ENCODE measurements around the gene RANBP2. TPM values are rescaled to one million over a fixed set of nuclear protein-coding genes. Genes with fewer than 3 reads are reported as not detected.

RANBP2 gene
- total and polyA plus RNA-seq, 4 donors, result 9.1 to 51.7 (median 22.9) TPM

DNA sequence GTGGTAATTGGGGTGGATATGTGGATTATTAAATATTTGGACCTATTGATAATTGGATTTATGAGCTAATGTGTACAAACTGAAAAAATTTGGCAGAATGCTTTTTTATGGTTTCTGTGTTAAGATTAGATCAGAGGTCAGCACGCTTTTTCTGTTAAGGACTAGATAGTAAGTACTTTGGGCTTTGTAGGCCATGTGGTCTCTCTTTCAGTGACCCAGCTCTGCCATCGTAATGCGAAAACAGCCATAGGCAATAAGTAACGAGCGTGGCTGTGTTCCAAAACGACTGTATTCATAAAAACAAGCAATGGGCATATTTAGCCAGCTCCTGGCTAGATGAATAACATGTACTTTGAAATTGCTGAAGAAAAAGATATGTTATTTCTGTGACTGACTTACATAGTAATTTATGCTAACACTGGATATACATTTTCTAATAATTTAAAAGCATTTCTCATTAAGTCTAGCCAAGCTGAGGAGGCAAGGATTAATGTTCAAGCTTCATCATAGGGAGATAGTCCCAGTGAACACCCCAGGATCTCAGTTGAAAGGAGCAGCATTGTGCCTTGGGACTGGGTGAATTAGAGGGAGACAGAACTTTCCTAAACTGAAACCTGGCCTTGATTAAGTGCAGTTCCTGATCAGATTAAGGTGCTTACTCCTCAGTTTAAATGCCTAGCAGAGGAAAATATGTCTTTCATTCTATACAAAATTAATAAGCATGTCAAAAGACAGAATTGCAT lies 87.3 kb downstream of the RANBP2 start:
- 64% methylated on average over 6 of the region's 6 CpGs for WGBS
- no peaks in the 10 kb centered on the region for H3K27me3 ChIP-seq (ENCODE audit: control insufficient read depth in 4 of 4, insufficient read depth in 4 of 4, low read length in 3 of 4)
- peaks cover 0 to 20% (median 12%) of the 10 kb centered on the region in 4 donors for H3K4me1 ChIP-seq (ENCODE audit: control insufficient read depth in 4 of 4, insufficient read depth in 4 of 4, low read length in 3 of 4)
- peak overlapping the region in 1 of 2 donors; percentile 1 for H3K27ac ChIP-seq (ENCODE audit: low read depth in 1 of 2, low read length in 2 of 2)
- peaks cover 0 to 2% (median 0%) of the 10 kb centered on the region in 4 donors for H3K36me3 ChIP-seq (ENCODE audit: control insufficient read depth in 4 of 4, insufficient read depth in 3 of 4, low read depth in 1 of 4, low read length in 3 of 4)
- no peak for DNase-seq (ENCODE audit: low spot score)
- H3K9ac ChIP-seq (ENCODE audit: low read depth in 1 of 2, low read length in 2 of 2), result no peak overlapping the region
- TF ChIP-seq, protein P1, sequence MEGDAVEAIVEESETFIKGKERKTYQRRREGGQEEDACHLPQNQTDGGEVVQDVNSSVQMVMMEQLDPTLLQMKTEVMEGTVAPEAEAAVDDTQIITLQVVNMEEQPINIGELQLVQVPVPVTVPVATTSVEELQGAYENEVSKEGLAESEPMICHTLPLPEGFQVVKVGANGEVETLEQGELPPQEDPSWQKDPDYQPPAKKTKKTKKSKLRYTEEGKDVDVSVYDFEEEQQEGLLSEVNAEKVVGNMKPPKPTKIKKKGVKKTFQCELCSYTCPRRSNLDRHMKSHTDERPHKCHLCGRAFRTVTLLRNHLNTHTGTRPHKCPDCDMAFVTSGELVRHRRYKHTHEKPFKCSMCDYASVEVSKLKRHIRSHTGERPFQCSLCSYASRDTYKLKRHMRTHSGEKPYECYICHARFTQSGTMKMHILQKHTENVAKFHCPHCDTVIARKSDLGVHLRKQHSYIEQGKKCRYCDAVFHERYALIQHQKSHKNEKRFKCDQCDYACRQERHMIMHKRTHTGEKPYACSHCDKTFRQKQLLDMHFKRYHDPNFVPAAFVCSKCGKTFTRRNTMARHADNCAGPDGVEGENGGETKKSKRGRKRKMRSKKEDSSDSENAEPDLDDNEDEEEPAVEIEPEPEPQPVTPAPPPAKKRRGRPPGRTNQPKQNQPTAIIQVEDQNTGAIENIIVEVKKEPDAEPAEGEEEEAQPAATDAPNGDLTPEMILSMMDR (IDR thresholded peaks at IDR 0.05; ENCODE audit: low read depth, low read length, missing input control), result no peak
- TF ChIP-seq EGR1 (IDR thresholded peaks at IDR 0.05; ENCODE audit: low read depth in 2 of 2) (no peak), FOXA2 (IDR thresholded peaks at IDR 0.05) (no peak), RAD21 (IDR thresholded peaks at IDR 0.05) (no peak), JUND (IDR thresholded peaks at IDR 0.05) (no peak), HNF4A (conservative IDR thresholded peaks at IDR 0.05) (no peak), YY1 (IDR thresholded peaks at IDR 0.05) (no peak), NR2F2 (IDR thresholded peaks at IDR 0.05) (no peak), FOXA1 (IDR thresholded peaks at IDR 0.05) (no peak), SP1 (IDR thresholded peaks at IDR 0.05) (no peak)
- TF ChIP-seq, protein P2, sequence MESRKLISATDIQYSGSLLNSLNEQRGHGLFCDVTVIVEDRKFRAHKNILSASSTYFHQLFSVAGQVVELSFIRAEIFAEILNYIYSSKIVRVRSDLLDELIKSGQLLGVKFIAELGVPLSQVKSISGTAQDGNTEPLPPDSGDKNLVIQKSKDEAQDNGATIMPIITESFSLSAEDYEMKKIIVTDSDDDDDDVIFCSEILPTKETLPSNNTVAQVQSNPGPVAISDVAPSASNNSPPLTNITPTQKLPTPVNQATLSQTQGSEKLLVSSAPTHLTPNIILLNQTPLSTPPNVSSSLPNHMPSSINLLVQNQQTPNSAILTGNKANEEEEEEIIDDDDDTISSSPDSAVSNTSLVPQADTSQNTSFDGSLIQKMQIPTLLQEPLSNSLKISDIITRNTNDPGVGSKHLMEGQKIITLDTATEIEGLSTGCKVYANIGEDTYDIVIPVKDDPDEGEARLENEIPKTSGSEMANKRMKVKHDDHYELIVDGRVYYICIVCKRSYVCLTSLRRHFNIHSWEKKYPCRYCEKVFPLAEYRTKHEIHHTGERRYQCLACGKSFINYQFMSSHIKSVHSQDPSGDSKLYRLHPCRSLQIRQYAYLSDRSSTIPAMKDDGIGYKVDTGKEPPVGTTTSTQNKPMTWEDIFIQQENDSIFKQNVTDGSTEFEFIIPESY (IDR thresholded peaks at IDR 0.05), result no peak
- TF ChIP-seq, protein P3, sequence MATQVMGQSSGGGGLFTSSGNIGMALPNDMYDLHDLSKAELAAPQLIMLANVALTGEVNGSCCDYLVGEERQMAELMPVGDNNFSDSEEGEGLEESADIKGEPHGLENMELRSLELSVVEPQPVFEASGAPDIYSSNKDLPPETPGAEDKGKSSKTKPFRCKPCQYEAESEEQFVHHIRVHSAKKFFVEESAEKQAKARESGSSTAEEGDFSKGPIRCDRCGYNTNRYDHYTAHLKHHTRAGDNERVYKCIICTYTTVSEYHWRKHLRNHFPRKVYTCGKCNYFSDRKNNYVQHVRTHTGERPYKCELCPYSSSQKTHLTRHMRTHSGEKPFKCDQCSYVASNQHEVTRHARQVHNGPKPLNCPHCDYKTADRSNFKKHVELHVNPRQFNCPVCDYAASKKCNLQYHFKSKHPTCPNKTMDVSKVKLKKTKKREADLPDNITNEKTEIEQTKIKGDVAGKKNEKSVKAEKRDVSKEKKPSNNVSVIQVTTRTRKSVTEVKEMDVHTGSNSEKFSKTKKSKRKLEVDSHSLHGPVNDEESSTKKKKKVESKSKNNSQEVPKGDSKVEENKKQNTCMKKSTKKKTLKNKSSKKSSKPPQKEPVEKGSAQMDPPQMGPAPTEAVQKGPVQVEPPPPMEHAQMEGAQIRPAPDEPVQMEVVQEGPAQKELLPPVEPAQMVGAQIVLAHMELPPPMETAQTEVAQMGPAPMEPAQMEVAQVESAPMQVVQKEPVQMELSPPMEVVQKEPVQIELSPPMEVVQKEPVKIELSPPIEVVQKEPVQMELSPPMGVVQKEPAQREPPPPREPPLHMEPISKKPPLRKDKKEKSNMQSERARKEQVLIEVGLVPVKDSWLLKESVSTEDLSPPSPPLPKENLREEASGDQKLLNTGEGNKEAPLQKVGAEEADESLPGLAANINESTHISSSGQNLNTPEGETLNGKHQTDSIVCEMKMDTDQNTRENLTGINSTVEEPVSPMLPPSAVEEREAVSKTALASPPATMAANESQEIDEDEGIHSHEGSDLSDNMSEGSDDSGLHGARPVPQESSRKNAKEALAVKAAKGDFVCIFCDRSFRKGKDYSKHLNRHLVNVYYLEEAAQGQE (IDR thresholded peaks at IDR 0.05), result no peak
- no peak overlapping the region for H3K4me3 ChIP-seq (ENCODE audit: low read depth in 1 of 3, low read length in 3 of 3)
- H3K9me3 ChIP-seq (ENCODE audit: control insufficient read depth in 4 of 4, low read length in 3 of 4), result peaks cover 1 to 6% (median 3%) of the 10 kb centered on the region in 4 donors

DNA sequence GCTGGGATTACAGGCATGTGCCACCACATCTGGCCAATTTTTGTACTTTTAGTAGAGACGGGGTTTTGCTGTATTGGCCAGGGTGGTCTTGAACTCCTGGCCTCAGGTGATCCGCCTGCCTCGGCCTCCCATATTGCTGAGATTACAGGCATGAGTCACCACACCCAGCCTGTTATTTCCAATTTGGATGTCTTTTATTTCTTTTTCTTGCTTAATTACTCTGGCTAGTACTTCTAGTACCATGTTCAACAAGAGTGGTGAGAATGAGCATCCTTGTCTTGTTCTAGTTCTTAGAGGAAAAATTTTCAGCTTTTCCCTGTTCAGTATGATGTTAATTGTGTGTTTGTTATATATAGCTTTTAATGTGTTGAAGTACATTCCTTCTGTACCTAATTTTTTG lies 90.7 kb downstream of the RANBP2 start:
- H3K4me1 ChIP-seq (ENCODE audit: control insufficient read depth in 4 of 4, insufficient read depth in 4 of 4, low read length in 3 of 4), result peaks cover 0 to 16% (median 9%) of the 10 kb centered on the region in 4 donors
- 99% methylated on average over 3 of the region's 3 CpGs for WGBS

More for the DNA sequence above, 90.7 kb downstream of the RANBP2 start:
- Histone ChIP-seq H3K9ac (ENCODE audit: low read depth in 1 of 2, low read length in 2 of 2) (no peak overlapping the region), H3K27me3 (ENCODE audit: control insufficient read depth in 4 of 4, insufficient read depth in 4 of 4, low read length in 3 of 4) (no peaks in the 10 kb centered on the region), H3K4me3 (ENCODE audit: low read depth in 1 of 3, low read length in 3 of 3) (peak overlapping the region in 1 of 3 donors; percentile 26), H3K27ac (ENCODE audit: low read depth in 1 of 2, low read length in 2 of 2) (no peak overlapping the region), H3K36me3 (ENCODE audit: control insufficient read depth in 4 of 4, insufficient read depth in 3 of 4, low read depth in 1 of 4, low read length in 3 of 4) (peaks cover 0 to 2% (median 0%) of the 10 kb centered on the region in 4 donors), H3K9me3 (ENCODE audit: control insufficient read depth in 4 of 4, low read length in 3 of 4) (peaks cover 1 to 6% (median 3%) of the 10 kb centered on the region in 4 donors)
- DNase-seq (ENCODE audit: low spot score), result no peak
- TF ChIP-seq RAD21 (IDR thresholded peaks at IDR 0.05), result no peak
- TF ChIP-seq JUND (IDR thresholded peaks at IDR 0.05), result no peak

All from liver (tissue), 9 donors.